SK-N-MC (cell line): Measurements from ENCODE around the gene TLK2.
"Not testable (repeated sequence)": the region's sequence is repeated elsewhere in the genome, so short reads cannot be mapped to it uniquely, and the experiment has no call there.

ENCODE experiments used
- EZH2 ChIP-seq: fragments of 200-600 bp; sonication (generic); IDR thresholded peaks from one replicate; pipeline ENCODE4 v1.6.1; 2017; ENCODE audit warnings: antibody characterized with exemption
- POLR2AphosphoS5 ChIP-seq: IDR thresholded peaks from 2 replicates; pipeline ENCODE4 v1.6.1; 2012; ENCODE audit warnings: mild to moderate bottlenecking, low read depth, low read length, borderline replicate concordance

- not testable (repeated sequence) for TF ChIP-seq POLR2AphosphoS5, EZH2
These were observed 80.3 kb downstream of the TLK2 start for GRCh38 chr17:62558941-62559340.
